Neutrophil (primary cell): ENCODE measurements around the gene GRM8.

Experiments
- H3K27ac ChIP-seq: fragments of 200-600 bp; sonication (generic); 2 replicates; pipeline ENCODE4 v1.5.1; 2016; ENCODE audit warnings: mild to moderate bottlenecking, moderate library complexity
- H3K27me3 ChIP-seq: fragments of 200-600 bp; sonication (generic); 2 replicates; pipeline ENCODE4 v1.6.0; 2016; ENCODE audit warnings: mild to moderate bottlenecking
- H3K36me3 ChIP-seq: fragments of 200-600 bp; sonication (generic); 2 replicates; pipeline ENCODE4 v1.5.1; 2017
- H3K4me1 ChIP-seq, 2 experiments: fragments of 200-600 bp in 1 of 2; sonication (generic) in 1 of 2; 1 replicate in 1 of 2; 2 replicates in 1 of 2; pipeline versions ENCODE4 v1.5.1 to v1.6.1; 2013 to 2016; ENCODE audit warnings: low read depth in 1 of 2, low read length in 1 of 2, mild to moderate bottlenecking in 1 of 2, moderate library complexity in 1 of 2; ENCODE audit not compliant: control insufficient read depth in 1 of 2, insufficient read depth in 1 of 2
- H3K4me3 ChIP-seq, 2 experiments: fragments of 200-600 bp in 1 of 2; sonication (generic) in 1 of 2; 1 replicate in 1 of 2; 2 replicates in 1 of 2; pipeline ENCODE4 v1.5.1; 2013 to 2016; ENCODE audit warnings: low read depth in 1 of 2, low read length in 1 of 2, mild to moderate bottlenecking in 1 of 2, moderate library complexity in 1 of 2
- H3K9me3 ChIP-seq: fragments of 200-600 bp; sonication (generic); 2 replicates; pipeline ENCODE4 v1.5.1; 2016
- CTCF ChIP-seq: fragments of 200-600 bp; sonication (generic); IDR thresholded peaks from 2 replicates; pipeline ENCODE4 v1.5.1; 2016; ENCODE audit warnings: antibody characterized with exemption

GRM8 gene

GRCh38 chr7:126608339-126608776 is 644.4 kb downstream of the GRM8 start:
- no peak overlapping the region for H3K4me3 ChIP-seq
- H3K4me1 ChIP-seq: no peaks in the 10 kb centered on the region
- H3K9me3 ChIP-seq: no peaks in the 10 kb centered on the region
- no peak for TF ChIP-seq CTCF
- H3K27ac ChIP-seq: no peak overlapping the region
- no peaks in the 10 kb centered on the region for H3K36me3 ChIP-seq
- no peaks in the 10 kb centered on the region for H3K27me3 ChIP-seq

DNA sequence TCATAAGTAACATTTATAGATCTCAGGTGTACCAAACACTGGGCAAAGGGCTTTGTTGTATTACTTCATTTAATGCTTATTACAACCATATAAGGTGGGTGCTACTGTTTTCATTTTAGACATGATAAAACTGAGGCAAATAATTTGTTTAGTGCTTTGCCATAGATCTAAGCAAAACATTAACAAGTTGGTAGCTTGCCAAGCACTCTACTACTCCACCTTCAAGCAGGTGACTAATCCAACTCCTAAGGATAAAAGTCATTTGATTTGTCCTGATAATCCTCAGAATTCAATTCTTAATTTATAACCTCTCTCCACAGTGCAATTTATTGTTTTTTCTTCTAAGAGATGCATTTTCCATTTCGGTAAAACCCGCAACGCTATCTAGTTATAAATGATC is 646.4 kb downstream of the GRM8 start:
- Histone ChIP-seq H3K27ac (no peak overlapping the region), H3K36me3 (no peaks in the 10 kb centered on the region), H3K4me3 (no peak overlapping the region), H3K9me3 (no peaks in the 10 kb centered on the region), H3K4me1 (no peaks in the 10 kb centered on the region), H3K27me3 (no peaks in the 10 kb centered on the region)
- TF ChIP-seq CTCF: no peak

- Histone ChIP-seq H3K36me3 (no peaks in the 10 kb centered on the region), H3K4me3 (no peak overlapping the region), H3K27ac (no peak overlapping the region), H3K4me1 (no peaks in the 10 kb centered on the region), H3K9me3 (no peaks in the 10 kb centered on the region), H3K27me3 (no peaks in the 10 kb centered on the region)
- TF ChIP-seq CTCF: no peak
Observed at GRCh38 chr7:126605553-126605952, 647.2 kb downstream of the GRM8 start.

DNA sequence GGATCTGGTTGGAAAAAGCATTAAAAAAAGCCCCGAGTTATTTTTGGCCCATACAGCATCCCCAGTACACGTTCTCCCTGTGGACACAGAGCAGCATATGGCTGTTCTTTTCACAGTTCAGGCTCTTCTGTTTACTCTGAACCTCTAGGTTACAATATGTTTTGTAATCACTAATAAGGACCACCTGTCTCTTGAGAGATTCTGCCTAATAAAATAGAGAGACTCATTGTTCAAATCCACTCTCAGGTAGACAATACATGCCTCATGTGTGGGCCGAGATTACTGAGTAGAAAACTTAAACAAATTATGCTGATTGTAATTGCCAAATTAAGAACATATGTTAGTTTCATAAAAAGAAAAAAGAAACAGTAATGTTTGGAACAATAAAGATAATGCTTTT is 647.7 kb downstream of the GRM8 start:
- Histone ChIP-seq H3K27me3 (no peaks in the 10 kb centered on the region), H3K4me1 (no peaks in the 10 kb centered on the region), H3K27ac (no peak overlapping the region), H3K36me3 (no peaks in the 10 kb centered on the region), H3K9me3 (no peaks in the 10 kb centered on the region), H3K4me3 (no peak overlapping the region)
- no peak for TF ChIP-seq CTCF

GRCh38 chr7:126589068-126589684 is 663.6 kb downstream of the GRM8 start:
- Histone ChIP-seq H3K36me3 (no peaks in the 10 kb centered on the region), H3K9me3 (no peaks in the 10 kb centered on the region), H3K4me3 (no peak overlapping the region), H3K27me3 (no peaks in the 10 kb centered on the region), H3K27ac (no peak overlapping the region), H3K4me1 (no peaks in the 10 kb centered on the region)
- TF ChIP-seq CTCF: no peak

GRCh38 chr7:126578338-126578737 is 674.4 kb downstream of the GRM8 start:
- Histone ChIP-seq H3K27me3 (no peaks in the 10 kb centered on the region), H3K36me3 (no peaks in the 10 kb centered on the region), H3K9me3 (no peaks in the 10 kb centered on the region), H3K27ac (no peak overlapping the region), H3K4me1 (no peaks in the 10 kb centered on the region), H3K4me3 (no peak overlapping the region)
- TF ChIP-seq CTCF: no peak
